Calu3 (cell line): ENCODE measurements around the gene COL4A2. TPM values are rescaled to one million over a fixed set of nuclear protein-coding genes. Genes with fewer than 3 reads are reported as not detected.

Experiments used
- BruUV-seq: library from RNA; stranded (reverse); fragments of 400-500 nt; replicated peaks from 2 replicates; lab custom pipeline; 2021; lab: Mats Ljungman, UMichigan
- CTCF ChIA-PET: fragments of 300-600 bp; sonication (Branson Sonifier 250); formaldehyde crosslinking; loops from one replicate; lab custom pipeline; 2022; ENCODE audit warnings: antibody characterized with exemption; lab: Charles Lee
- DNase-seq: peaks from one replicate; pipeline ENCODE4 v3.0.0; 2022
- H3K27ac Mint-ChIP-seq: one replicate; pipeline ENCODE4 v1.8.0; 2022; ENCODE audit warnings: mixed read lengths; ENCODE audit not compliant: unreplicated experiment
- H3K27me3 Mint-ChIP-seq: one replicate; pipeline ENCODE4 v1.8.0; 2022; ENCODE audit warnings: mixed read lengths; ENCODE audit not compliant: unreplicated experiment
- H3K36me3 Mint-ChIP-seq: one replicate; pipeline ENCODE4 v1.8.0; 2022; ENCODE audit warnings: mild to moderate bottlenecking, moderate library complexity, mixed read lengths; ENCODE audit not compliant: insufficient read depth, unreplicated experiment
- H3K4me1 Mint-ChIP-seq: one replicate; pipeline ENCODE4 v1.8.0; 2022; ENCODE audit warnings: mild to moderate bottlenecking, low read depth, mixed read lengths; ENCODE audit not compliant: unreplicated experiment
- H3K4me3 Mint-ChIP-seq: one replicate; pipeline ENCODE4 v1.8.0; 2022; ENCODE audit warnings: mild to moderate bottlenecking, low read depth, moderate library complexity, mixed read lengths; ENCODE audit not compliant: unreplicated experiment
- H3K9me3 Mint-ChIP-seq: one replicate; pipeline ENCODE4 v1.8.0; 2022; ENCODE audit warnings: low read depth, mixed read lengths; ENCODE audit not compliant: unreplicated experiment
- CTCF ChIP-seq: fragments of 200-600 bp; IDR thresholded peaks from one replicate; pipeline ENCODE4 v1.8.0; 2022; ENCODE audit warnings: antibody characterized with exemption; ENCODE audit not compliant: unreplicated experiment
- intact Hi-C: fragments of 100-400 bp; cut with micrococcal nuclease; formaldehyde crosslinking; loops from one replicate; pipeline ENCODE4 v1.10.0; 2022; ENCODE audit not compliant: unreplicated experiment
- total RNA-seq: library from RNA; stranded (reverse); gene quantifications from 2 replicates; pipeline ENCODE4 v1.2.3, GENCODE V29; 2022

COL4A2 gene
- total RNA-seq, 1 experiment from 2014 or later = 0.42 TPM

DNA sequence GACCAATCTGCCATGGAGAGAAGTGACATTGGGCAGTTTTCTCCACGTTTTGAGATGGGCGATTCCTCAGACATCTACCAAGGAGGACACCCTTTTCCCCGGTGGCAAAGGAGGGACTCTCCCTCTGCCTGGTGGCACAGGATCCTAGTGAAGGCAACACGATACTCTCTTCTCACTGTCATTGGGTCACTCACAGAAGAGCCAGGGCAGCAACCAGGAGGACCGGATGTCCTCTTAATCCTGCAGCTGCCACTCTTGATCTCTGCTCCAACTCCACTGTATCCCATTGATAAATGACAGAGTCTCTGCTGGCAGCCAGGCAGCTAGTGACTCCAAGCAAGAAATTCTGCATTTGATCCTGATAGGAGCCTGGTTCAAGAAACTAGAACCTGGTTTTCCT, 42.2 kb downstream of the COL4A2 start:
- Mint-ChIP-seq H3K27me3 (no peaks in the 10 kb centered on the region), H3K9me3 (no peaks in the 10 kb centered on the region), H3K27ac (no peak overlapping the region), H3K4me3 (no peak overlapping the region), H3K4me1 (peaks cover 12% of the 10 kb centered on the region), H3K36me3 (peaks cover 6% of the 10 kb centered on the region)
- no peak for DNase-seq
- CTCF ChIA-PET = no interaction called here
- BruUV-seq = no TSS peak
- TF ChIP-seq CTCF = no peak
- intact Hi-C loops = no loop called here

DNA sequence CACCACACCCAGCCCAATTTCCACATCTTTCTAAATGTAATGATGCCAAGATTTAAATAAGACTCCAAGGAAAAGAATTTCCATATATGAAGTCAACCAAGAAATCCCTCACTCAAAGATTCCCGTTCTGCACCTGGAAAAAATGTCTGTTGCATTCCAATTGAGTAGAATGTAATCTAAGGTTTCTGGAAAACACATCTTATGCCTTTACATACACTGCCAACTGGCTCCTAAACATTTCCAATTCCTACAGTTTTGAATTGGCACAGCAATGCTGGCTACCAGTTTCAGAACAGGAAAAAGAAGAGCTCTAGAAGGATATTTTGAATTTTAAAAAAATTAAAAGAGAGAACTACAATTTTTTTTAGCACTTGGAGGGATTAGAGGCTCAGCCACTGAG, 43.0 kb downstream of the COL4A2 start:
- intact Hi-C loops = no loop called here
- Mint-ChIP-seq H3K4me1 (peaks cover 12% of the 10 kb centered on the region), H3K4me3 (no peak overlapping the region), H3K9me3 (no peaks in the 10 kb centered on the region), H3K27ac (no peak overlapping the region), H3K27me3 (no peaks in the 10 kb centered on the region), H3K36me3 (peaks cover 6% of the 10 kb centered on the region)
- no peak for TF ChIP-seq CTCF
- no peak for DNase-seq
- CTCF ChIA-PET = no interaction called here
- BruUV-seq = no TSS peak

DNA sequence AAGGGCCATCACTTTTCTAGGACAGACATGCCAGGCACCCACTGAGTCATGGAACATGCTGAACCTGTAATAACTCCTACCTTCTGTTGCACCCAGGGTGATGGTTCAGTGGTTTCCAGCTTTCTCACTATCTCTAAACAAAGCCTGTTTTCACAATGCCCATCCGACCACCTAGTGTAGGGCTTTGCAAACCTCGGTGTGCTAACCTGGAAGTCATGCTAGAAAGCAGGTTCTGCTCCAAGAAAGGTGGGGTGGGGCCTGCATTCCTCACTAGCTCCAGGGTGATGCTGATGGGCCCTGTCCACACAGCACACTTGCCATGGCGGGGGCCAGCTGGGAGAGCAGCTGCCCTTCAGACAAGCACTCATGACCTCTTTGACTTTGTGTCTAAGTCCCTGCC, 43.4 kb downstream of the COL4A2 start:
- H3K27me3 Mint-ChIP-seq = no peaks in the 10 kb centered on the region
- peaks cover 6% of the 10 kb centered on the region for H3K36me3 Mint-ChIP-seq
- intact Hi-C loops = no loop called here
- BruUV-seq = no TSS peak
- no peak for TF ChIP-seq CTCF
- H3K4me3 Mint-ChIP-seq = no peak overlapping the region
- H3K4me1 Mint-ChIP-seq = peaks cover 12% of the 10 kb centered on the region
- no peaks in the 10 kb centered on the region for H3K9me3 Mint-ChIP-seq
- DNase-seq = no peak
- no peak overlapping the region for H3K27ac Mint-ChIP-seq
- CTCF ChIA-PET = no interaction called here

DNA sequence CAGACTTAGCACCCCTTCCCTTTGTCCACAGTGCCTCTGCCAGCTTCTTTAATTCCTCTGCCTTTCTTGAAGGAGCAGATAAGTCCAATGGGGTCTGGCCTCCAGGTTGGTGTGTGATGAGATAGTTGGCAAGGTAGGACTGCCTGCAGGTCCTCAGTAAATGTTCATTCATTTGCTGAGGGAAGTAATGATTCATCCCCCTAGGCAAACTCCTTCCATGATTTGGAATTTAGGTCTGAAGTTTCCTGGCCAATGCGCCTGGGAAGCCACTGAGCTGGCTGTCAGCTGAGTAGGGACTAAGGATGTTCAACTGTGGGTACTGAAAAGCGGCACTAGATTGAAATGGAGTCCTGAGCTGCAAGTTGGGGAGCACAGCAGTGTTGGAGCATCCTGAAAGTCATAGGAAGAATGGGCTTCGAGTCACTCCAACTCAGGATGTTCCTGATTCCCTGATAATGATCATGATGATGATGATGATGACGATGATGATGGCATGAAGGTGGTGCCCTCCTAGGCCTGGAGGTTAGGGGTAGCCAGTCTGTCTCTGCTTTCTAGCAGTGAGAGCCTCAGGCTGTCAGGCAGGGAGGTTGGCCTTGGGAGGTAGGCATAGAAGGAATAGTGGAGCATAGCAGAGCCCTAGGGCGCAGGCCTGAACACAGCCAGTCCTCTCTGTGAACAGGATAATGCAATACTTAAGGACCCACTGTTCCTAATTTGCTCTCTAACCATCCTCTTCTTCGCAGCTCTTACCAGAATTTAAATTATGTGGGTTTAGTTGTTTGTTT, 44.7 kb downstream of the COL4A2 start:
- TF ChIP-seq CTCF = no peak
- no peak for DNase-seq
- H3K27ac Mint-ChIP-seq = no peak overlapping the region
- intact Hi-C loops = no loop called here
- H3K36me3 Mint-ChIP-seq = peaks cover 6% of the 10 kb centered on the region
- peaks cover 12% of the 10 kb centered on the region for H3K4me1 Mint-ChIP-seq
- H3K4me3 Mint-ChIP-seq = no peak overlapping the region
- H3K27me3 Mint-ChIP-seq = no peaks in the 10 kb centered on the region
- CTCF ChIA-PET = no interaction called here
- BruUV-seq = no TSS peak
- no peaks in the 10 kb centered on the region for H3K9me3 Mint-ChIP-seq
